ENCODE measurements around the gene GNB1. TPM values are rescaled to one million over a fixed set of nuclear protein-coding genes. Genes with fewer than 3 reads are reported as not detected.

Gene GNB1
- total RNA-seq, 1 donor from 2014 or later, result 158 TPM

DNA sequence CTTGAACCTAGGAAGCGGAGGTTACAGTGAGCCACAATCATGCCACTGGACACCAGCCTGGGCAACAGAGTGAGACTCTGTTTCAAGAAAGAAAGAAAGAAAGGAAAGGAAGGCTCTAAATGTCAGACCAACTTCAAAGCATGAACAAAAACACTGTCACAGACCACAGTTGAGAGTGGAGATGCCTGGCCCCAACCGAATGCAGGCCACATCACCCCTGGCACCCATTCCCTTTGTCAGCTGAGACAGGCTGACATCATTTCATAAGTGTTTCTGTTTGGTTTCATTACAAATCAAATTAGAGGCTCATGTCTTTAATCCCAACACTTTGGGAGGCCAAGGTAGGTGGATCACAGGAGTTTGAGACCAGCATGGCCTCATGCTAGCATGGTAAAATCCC, 84.0 kb downstream of the GNB1 start:
- no peak for DNase-seq
- peaks cover 25% of the 10 kb centered on the region for H3K4me1 ChIP-seq
- no peak overlapping the region for H3K4me3 ChIP-seq
- peaks cover 77% of the 10 kb centered on the region for H3K36me3 ChIP-seq
- intact Hi-C loops (cut with micrococcal nuclease), result no loop called here
- no peaks in the 10 kb centered on the region for H3K9me3 ChIP-seq (replicated peaks)
- peak overlapping the region; percentile 48 for H3K27ac ChIP-seq (replicated peaks)
- TF ChIP-seq, protein P1, sequence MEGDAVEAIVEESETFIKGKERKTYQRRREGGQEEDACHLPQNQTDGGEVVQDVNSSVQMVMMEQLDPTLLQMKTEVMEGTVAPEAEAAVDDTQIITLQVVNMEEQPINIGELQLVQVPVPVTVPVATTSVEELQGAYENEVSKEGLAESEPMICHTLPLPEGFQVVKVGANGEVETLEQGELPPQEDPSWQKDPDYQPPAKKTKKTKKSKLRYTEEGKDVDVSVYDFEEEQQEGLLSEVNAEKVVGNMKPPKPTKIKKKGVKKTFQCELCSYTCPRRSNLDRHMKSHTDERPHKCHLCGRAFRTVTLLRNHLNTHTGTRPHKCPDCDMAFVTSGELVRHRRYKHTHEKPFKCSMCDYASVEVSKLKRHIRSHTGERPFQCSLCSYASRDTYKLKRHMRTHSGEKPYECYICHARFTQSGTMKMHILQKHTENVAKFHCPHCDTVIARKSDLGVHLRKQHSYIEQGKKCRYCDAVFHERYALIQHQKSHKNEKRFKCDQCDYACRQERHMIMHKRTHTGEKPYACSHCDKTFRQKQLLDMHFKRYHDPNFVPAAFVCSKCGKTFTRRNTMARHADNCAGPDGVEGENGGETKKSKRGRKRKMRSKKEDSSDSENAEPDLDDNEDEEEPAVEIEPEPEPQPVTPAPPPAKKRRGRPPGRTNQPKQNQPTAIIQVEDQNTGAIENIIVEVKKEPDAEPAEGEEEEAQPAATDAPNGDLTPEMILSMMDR (IDR thresholded peaks at IDR 0.05; ENCODE audit: borderline replicate concordance), result no peak
- no peaks in the 10 kb centered on the region for H3K27me3 ChIP-seq (ENCODE audit: low read depth)

DNA sequence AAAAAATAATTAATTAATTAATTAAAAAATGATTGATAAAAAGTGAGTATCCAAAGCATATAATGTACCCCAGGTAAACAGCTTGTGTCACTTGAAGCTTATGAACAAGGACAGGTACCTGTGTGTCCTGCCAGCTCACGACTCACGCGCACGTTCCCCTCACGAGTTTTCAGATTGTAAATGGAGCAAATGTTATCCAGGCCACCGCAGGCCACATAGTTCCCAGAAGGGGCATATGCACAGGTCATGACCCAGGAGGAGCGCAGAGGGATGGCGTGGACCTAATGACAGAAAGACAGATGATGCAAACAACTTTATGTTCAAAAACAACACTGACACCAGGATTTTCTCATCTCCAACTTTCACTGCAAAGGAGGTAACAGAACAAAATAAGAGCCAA, 86.6 kb downstream of the GNB1 start:
- DNase-seq, result no peak
- no peak overlapping the region for H3K27ac ChIP-seq (replicated peaks)
- intact Hi-C loops (cut with micrococcal nuclease), result no loop called here
- H3K36me3 ChIP-seq, result peaks cover 70% of the 10 kb centered on the region
- no peaks in the 10 kb centered on the region for H3K9me3 ChIP-seq (replicated peaks)
- H3K27me3 ChIP-seq (ENCODE audit: low read depth), result no peaks in the 10 kb centered on the region
- no peak overlapping the region for H3K4me3 ChIP-seq
- TF ChIP-seq, protein P1 (IDR thresholded peaks at IDR 0.05; ENCODE audit: borderline replicate concordance), result no peak
- peaks cover 48% of the 10 kb centered on the region for H3K4me1 ChIP-seq

DNA sequence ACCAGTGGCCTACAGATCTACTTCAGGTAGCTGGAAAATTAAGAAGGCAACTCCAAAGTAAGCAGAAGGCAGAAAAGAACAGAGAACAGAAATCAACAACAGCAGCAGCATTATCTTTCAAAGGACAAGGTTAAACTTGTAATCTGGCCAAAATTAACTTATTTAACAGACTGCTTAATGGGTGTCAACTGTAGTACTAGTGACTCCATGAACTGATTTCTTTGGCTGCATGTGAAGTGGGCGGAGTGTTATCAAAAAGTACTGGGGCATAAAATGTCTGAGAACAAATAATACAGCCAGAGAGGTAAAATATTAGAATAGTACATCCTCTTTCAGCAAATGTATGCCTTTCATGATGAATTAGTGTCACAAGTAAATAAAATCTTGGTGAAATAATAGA, 88.0 kb downstream of the GNB1 start:
- Histone ChIP-seq H3K27me3 (ENCODE audit: low read depth) (no peaks in the 10 kb centered on the region), H3K36me3 (peaks cover 69% of the 10 kb centered on the region), H3K4me3 (no peak overlapping the region), H3K9me3 (replicated peaks) (no peaks in the 10 kb centered on the region), H3K4me1 (peaks cover 49% of the 10 kb centered on the region), H3K27ac (replicated peaks) (no peak overlapping the region)
- no peak for DNase-seq
- intact Hi-C loops (cut with micrococcal nuclease), result no loop called here
- TF ChIP-seq, protein P1 (IDR thresholded peaks at IDR 0.05; ENCODE audit: borderline replicate concordance), result no peak

DNA sequence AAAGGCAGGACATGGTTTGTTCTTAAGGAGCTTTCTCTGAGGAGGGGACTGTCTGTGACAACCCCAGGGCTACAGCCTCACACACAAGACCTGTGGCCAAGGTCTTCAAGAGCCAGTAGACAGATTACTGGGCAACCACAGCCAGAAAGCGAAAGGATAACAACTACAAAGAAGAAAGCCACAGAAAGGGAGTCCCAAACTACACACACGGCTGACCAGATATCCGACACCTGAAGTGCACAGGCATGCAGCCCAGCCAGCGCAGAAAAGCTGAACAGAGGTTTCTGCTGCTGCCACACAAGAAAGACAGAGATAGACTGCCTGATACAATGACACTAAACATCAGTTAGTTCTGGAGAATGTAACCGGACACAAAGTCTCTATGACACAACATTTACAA, 91.2 kb downstream of the GNB1 start:
- intact Hi-C loops (cut with micrococcal nuclease), result no loop called here
- Histone ChIP-seq H3K4me3 (no peak overlapping the region), H3K27ac (replicated peaks) (no peak overlapping the region), H3K9me3 (replicated peaks) (no peaks in the 10 kb centered on the region), H3K27me3 (ENCODE audit: low read depth) (no peaks in the 10 kb centered on the region), H3K4me1 (peaks cover 36% of the 10 kb centered on the region), H3K36me3 (peaks cover 72% of the 10 kb centered on the region)
- TF ChIP-seq, protein P1 (IDR thresholded peaks at IDR 0.05; ENCODE audit: borderline replicate concordance), result no peak
- no peak for DNase-seq

DNA sequence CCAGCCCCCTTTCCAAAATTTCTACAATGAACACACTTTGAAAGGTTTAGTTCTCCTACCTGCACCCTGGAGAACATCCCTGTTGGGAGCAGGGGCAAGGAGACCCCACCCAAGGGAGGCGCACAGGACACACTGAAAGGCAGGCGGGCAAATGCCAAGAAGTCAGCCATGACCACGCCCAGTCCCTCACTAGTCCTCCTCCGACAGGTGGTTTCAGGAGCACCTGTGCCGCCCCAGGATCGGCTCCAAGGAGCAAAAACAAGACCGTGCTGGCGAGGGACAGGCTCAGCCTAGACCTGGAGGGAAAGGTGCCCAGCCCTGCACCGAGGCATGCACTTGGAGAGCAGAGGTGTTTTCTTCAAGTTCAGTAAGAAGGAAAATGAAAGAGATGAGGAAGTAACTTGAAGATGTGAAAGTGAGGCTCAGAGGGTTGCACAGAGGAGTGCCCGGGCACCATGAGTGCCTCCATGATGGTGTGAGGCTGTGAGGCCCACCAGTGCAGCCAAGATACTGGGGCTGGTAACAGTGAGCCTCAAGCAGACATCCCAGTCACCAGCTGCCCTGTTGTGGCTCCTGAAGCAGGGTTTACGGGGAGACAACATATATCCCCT, 93.1 kb downstream of the GNB1 start:
- peaks cover 70% of the 10 kb centered on the region for H3K36me3 ChIP-seq
- no peaks in the 10 kb centered on the region for H3K9me3 ChIP-seq (replicated peaks)
- H3K4me1 ChIP-seq, result peaks cover 32% of the 10 kb centered on the region
- intact Hi-C loops (cut with micrococcal nuclease), result no loop called here
- H3K27me3 ChIP-seq (ENCODE audit: low read depth), result no peaks in the 10 kb centered on the region
- H3K4me3 ChIP-seq, result no peak overlapping the region
- DNase-seq, result no peak
- H3K27ac ChIP-seq (replicated peaks), result no peak overlapping the region
- TF ChIP-seq, protein P1 (IDR thresholded peaks at IDR 0.05; ENCODE audit: borderline replicate concordance), result no peak

All from left ventricle myocardium inferior (tissue), 1 donor.